GM19238 (cell line): Measurements from ENCODE around the gene COX6B1.
"Not testable (repeated sequence)": the region's sequence is repeated elsewhere in the genome, so short reads cannot be mapped to it uniquely, and the experiment has no call there.

Experiments used
- DNase-seq: peaks from one replicate; pipeline ENCODE4 v3.0.0; 2011; ENCODE audit warnings: low spot score; ENCODE audit not compliant: insufficient read length

The COX6B1 gene

DNA sequence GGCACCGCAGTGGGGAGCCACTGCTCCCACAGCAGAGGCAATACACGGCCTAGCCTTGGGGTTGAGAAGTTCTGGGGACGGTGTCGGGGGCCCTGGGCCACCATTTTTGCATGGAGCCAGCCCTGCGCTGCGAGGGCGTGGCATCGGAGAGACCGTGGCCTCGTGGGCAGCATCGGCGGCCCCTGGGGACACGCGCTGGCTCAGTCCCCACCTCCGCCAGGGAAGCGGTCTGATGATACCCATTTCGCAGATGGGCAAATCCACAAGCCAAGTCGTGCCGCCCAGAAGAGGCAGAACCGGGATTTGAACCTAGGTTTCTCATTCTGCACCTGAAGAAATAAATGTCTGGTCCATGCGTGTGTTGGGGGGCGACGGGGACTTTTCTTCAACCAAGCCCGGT lies 17.0 kb downstream of the COX6B1 start:
- no peak for DNase-seq

DNA sequence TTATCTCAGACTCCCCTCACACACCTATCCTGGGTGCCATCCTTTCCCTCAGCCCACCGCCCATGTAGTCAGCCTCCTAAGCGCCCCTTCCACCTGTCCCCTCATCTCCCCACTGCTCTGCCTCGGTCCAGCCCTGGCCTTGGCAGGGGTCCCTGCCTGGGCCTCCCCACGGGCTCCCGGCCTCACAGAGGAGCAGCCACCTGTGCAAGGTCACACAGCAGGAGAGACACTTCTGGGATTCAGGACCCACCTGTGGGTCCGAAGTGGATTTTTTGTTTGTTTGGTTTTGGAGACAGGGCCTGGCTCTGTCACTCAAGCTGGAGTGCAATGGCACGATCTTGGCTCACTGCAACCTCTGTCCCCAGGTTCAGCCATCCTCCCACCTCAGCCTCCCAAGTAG lies 17.5 kb downstream of the COX6B1 start:
- DNase-seq = no peak

DNA sequence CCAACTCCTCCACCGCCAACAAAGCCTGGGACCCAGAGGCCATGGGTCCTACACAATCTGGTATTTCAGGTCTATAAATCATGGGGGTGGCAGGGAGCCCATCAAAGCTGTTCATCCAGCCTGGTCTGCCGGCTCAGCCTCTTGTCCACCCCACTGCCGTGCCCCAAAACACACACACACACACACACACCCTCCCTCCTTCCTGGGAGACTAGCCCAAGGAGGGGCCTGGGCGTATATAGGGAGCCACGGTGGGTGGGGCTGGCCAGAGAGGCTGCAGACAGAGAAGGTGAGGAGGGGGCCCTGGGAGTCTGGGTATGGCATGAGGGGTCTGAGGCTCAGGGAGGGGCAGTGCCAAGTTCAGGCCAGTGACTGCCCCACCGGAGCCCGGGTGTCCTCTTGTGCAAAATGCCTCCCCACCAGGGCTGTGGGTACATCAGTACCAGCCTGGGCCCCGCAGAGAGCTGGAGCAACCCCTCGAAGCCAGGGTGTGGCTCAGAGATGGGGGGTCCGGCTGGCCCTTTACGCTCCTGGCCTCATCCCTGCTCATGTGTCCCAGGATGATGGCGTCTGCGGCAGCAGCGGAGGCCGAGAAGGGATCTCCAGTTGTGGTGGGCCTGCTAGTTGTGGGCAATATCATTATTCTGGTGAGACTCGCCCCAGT lies 18.3 kb downstream of the COX6B1 start, which contains the start of gene UPK1A:
Gene UPK1A, plus strand, starts transcription at position 267 of the 663 bp plus-strand sequence. Its CDS starts 296 bp downstream, at position 563.
- DNase-seq = no peak

DNA sequence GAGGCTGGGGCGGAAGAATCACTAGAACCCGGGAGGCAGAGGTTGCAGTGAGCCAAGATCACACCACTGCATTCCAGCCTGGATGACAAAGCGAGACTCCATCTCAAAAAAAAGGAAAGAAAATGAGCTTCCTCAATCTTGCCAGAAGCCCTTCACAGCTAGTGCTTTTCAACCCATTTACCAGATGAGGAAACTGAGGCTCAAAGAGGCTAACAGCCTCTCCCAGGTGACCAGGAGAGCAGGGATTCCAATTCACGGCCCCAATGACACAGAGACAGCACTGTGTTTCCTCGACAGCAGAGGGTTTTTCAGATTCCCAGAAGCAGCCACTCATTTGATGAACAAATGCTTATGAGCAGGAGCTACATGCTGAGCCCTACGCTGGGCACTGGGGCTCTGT lies 21.4 kb downstream of the COX6B1 start:
- DNase-seq = no peak

DNA sequence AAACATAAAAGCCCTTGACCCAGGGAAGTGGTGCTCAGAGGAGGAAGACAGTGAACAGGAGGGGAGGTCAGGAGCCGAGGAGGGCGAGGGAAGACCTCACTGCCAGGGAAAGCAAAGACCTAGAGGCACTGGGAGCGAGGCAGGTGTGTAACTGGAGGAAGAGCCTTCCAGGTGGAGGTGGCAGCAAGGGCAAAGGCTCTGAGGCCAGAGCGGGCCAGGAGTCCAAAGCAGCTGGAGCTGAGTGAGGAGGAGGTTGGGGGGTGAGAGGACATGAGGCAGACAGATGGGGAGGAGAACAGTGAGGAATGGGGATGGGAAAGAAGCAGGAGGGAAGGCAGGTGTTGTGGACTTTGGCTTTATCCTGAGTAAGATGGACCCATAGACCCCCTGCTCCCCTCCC lies 21.9 kb downstream of the COX6B1 start:
- no peak for DNase-seq

DNA sequence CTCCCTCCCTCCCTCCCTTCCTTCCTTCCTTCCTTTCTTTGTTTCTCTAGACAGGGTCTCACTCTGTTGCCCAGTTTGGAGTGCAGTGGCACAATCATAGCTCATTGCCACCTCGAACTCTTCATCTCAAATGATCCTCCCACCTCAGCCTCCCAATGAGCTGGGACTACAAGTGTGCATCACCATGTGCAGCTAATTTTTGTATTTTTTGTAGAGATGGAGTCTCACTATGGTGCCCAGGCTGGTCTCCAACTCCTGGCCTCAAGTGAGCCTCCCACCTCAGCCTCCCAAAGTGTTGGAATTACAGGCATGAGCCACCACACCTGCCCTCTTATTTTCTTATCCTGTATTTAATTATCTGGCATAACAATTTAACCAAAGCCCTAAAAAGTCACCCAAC lies 22.6 kb downstream of the COX6B1 start:
- no peak for DNase-seq

DNA sequence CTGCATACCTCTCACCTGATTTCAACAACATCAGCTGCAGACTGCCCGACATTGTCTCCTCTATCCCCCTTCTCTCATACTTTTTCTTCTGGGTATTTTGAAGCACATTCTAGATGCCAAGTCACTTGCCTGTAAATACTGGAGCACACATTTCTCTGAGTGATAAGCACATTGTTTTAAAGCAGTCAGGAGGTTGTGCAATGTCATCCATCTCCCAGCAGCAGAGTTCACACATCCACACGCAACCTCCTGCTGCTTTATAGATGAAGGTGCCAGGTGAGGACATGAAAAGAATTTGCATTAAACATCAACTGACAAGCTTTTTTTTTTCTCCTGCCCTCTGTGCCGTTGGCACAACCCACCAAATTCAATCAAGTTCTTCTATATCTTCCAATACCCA lies 23.7 kb downstream of the COX6B1 start:
- DNase-seq = no peak

DNA sequence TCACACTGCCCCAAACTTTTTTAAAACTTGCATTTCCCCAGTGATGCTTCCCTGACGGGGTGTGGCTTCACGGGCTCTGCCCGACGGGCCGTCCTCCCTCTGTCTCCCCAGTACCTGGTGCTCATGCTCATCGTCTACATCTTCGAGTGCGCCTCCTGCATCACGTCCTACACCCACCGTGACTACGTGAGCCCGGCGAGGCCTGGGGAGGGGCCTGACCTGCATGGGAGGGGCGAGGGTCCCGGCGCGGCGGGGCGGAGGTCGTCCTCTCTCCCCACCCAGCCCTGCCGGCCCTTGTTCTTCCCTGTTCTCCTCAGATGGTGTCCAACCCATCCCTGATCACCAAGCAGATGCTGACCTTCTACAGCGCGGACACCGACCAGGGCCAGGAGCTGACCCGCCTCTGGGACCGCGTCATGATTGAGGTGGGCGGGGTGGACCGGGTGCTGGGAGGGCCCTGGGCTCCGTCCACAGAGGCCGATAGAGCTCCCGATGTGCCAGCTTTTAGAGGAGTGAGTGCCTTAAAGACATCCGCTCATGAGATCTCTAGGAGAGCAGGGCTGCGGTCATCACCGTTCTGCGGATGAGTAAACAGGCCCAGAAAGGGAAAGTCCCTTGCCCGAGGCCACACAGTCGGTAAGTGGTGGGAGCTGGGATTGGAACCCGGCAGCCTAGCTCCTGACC lies 25.1 kb downstream of the COX6B1 start:
- DNase-seq = peak; percentile 34

DNA sequence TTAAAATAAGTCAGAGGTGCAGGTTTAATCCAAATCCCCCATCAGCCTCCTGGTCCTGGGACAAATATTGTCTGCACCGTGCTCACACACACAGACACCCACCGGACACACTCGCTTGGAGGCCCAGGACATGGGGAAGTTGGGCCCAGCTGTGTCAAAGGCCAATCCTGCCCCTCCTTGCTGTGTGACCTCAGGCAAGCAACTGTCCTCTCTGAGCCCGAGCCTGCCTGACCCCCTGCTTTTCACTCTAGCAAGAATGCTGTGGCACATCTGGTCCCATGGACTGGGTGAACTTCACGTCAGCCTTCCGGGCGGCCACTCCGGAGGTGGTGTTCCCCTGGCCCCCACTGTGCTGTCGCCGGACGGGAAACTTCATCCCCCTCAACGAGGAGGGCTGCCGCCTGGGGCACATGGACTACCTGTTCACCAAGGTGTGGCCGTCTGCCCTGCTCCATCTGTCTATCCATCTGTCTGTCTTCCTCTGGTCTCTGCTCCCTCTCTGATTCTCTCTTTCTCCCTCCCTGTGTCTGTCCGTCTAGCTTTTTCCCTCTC lies 27.5 kb downstream of the COX6B1 start:
- DNase-seq = no peak

DNA sequence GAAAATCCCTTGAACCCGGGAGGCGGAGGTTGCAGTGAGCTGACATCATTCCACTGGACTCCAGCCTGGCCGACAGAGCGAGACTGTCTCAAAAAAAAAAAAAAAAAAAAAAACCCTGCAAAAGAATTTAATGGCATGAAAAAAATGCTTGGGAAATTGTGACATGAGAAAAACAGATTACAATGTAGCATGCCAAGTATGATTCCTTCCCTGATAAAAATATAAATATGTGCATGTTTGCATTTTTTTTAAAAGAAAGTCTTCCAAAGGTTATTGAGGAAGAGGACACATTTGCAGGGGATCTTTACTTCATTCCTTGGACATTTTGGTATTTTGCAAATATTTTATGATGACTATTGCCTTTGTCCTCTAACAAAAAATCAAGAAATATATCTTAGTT lies 41.7 kb downstream of the COX6B1 start:
- DNase-seq = no peak

DNA sequence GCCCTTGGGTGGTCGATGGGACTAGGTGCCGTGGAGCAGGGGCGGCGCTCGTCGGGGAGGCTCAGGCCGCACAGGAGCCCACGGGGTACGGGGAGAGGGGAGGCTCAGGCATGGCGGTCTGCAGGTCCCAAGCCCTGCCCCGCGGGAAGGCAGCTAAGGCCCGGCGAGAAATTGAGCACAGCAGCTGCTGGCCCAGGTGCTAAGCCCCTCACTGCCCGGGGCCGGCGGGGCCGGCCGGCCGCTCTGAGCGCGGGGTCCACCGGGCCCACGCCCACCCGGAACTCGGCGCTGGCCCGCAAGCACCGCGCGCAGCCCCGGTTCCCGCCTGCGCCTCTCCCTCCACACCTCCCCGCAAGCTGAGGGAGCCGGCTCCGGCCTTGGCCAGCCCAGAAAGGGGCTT lies 43.0 kb downstream of the COX6B1 start:
- not testable (repeated sequence) for DNase-seq

DNA sequence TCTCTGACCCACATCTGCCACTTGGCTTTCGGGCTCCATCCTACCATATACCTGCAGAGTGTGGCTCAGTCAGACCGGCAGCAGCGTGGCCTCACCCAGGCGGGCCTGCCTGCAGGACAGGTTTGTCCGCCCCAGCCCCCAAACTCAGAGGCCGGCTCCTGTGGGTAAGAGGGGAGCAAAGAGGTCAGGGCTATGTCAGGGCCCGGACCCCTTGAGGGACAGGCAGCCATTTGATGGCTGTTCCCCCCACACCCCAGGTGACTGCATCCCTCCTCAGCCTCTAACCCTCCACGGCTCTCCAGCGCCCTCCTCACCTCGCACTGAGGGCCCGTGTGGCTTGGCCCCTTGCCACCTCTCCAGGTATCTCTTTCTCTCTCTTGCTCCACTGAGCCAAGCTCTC lies 43.9 kb downstream of the COX6B1 start:
- DNase-seq = no peak

DNA sequence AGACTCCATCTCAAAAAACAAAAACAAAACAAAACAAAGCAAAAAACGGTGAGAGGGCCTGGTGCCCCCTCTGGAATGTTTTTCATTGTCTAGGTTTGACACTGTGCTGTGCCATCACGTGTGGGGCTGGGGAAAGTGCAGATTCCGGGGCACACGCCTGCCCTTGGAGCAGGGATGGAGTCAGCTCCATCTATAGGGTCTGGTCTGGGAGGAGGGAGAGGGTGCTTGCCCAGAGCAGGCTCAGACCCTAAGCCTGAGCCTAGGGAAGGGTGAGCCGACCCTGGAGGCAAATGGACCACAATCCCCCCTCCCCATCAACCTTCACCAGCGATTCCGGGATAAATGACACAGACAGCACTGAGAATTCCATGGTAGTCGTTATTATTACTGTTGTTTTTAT lies 45.3 kb downstream of the COX6B1 start:
- DNase-seq = no peak

DNA sequence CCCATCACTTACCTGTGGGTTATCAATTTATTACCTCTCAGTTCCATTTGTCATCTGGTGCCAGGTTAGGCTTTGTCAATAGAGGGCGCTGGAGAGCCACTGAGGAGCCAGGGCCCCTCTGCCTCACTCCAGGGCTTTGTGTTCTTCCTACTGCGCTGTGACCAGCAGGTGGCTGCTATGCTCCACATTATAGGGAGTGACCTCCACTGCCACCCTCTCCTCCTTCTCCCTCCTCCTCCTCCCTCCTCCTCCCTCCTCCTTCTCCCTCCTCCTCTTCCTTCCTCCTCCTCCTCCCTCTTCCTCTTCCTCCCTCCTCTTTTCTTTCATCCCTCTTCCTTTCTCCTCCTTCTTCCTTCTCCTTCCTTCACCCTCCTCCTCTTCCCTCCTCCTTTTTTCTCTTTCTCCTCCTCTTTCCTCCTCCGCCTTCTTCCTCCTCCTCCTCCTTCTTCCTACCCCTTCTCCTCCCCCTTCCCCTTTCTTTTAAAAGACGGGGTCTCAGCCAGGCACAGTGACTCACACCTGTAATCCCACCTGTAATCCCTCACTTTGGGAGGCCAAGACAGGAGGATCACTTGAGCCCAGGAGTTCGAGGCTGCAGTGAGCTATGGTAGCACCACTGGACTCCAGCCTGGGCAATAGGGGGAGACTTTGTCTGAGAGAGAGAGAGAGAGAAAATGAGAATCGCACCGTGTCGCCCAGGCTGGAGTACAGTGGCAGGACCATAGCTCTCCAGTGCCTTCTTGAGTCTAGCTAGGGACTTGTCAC lies 45.9 kb downstream of the COX6B1 start:
- DNase-seq = peak; percentile 77

DNA sequence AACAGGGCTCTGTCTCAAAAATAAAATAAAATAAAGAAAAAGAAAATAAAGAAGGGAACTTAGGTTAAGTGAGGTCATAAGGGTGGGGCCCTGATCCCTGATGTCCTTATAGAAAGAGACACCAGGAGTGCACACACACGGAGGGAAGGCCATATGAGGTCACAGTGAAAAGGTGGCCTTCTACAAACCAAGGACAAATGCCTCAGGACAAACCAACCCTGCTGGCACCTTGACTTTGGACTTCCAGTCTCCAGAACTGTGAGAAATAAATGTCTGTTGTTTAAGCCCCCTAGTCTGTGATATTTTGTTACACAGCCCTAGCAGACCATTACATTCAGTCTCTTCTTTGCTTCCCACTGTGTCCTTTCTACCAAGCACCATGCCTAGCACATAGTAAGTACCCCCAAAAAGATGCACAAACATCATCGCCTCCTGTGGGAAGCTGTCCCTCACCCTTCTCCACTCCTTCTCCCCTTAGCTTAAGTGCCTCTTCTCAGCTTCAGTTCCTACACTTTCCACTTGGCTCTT lies 47.8 kb downstream of the COX6B1 start:
- DNase-seq = no peak

DNA sequence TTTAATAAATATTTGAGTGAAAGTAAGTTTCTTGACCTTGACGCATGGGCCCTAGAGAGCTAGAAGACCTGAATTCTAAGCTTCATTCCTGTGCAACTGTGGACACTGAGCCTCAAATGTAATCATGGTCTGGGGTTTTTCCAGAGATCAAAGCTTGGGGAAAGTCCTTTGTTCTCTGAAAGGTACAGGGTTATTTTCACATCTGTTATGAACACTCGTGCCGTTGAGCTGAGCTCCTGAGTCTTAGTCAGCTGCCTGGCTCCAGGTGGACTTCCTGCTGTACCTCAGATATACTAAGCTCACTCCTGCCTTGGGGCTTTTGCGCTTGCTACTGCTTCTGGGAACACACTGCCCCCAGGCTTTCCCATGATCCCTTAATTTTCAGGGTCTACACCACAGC lies 48.7 kb downstream of the COX6B1 start:
- DNase-seq = no peak

DNA sequence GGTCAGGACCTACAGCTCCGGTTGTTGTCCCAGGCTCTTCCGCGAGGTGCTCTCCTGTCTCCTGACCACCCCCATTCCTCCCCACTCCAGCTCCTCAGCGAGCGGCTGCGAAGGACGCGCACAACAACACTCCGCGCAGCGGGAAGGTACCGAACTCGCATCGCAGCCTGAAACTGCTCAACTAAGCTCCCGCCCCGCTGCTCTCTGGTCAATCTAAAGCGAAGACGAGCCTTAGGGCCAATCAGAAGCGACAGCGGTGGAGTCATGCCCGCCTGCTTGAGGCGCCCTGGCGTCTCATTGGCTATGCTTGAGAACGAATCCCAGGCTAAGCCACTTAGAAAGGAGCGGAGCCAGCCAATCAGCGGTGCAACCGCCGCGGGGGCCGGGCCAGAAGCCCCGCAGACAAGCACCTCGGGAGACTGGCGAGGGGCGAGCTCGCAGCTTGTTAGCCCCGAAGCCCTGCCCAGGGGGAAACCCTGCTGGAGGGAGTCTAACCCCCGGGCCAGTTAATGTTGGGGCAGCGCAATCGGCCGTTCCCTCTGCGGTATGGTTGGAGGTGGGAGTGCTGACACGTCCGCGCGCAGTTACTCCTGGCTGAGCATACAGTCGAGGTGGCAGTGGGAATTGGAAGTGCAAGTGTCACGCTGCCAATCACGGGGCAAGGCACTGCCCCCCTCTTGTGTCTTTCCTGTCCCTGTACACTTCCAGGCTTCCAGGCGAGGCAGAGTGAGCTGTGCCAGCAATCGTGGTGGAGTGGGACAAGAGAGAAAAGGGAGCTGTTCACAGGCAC lies 54.3 kb downstream of the COX6B1 start:
- peak; percentile 88 for DNase-seq

DNA sequence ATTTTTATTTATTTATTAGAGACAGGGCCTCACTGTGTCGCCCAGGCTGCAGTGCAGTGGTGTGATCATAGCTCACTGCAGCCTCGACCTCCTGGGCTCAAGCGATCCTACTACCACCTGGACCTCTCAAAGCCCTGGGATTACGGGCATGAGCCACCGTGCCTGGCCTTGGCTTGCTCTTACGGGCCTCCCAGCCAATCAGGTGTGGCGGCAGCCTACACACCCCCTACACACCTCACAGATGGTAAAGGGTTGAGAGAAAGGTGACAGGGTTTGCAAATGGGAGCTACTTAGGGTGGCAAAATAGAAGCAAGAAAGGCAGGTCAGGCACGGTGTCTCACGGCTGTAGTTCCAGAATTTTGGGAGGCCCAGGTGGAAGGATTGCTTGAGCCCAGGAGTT lies 55.2 kb downstream of the COX6B1 start:
- no peak for DNase-seq

DNA sequence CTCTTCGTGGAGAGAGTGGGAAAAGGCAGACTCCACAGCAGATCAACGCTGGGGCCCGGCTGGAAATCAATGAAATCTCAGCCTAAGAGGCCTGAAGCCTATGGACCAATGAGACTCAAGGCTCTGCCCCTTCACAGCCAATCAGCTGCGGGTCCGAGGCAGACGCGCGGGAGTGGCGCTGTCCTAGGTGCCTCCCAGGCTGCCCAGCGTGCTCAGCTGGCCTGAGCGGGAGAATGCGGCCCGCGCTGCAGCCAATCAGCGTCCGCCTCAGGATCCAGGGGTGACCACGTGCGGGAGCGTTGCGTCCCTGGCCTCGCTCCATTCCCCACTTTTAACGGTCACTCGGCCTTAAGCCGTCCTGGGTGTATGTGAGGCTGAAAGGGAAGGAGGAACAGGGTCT lies 56.1 kb downstream of the COX6B1 start, which contains the start of gene ZBTB32:
Gene ZBTB32, plus strand, starts transcription at position 341 of the 400 bp plus-strand sequence. CDS start 10,069 bp downstream, outside the sequence.
- no peak for DNase-seq
